ENCODE results near the gene IKZF4.

DNA sequence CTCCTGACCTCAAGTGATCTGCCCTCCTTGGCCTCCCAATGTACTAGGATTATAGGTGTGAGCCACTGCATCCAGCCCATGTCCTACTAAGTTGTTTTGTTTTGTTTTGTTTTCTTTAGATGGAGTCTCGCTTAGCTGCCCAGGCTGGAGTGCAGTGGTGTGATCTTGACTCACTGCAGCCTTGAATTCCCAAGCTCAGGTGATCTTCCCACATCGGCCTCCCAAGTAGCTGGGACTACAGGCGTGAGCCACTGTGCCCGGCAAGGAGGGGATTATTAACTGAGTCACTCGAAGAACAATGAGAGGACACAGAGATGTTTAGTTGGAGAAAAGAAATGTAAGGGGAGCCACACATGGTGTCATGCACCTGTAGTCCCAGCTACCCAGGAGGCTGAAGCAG, 41.1 kb downstream of the IKZF4 start:
- TF ChIP-seq CTCF (IDR thresholded peaks at IDR 0.05; ENCODE audit: insufficient read depth, low read length, poor library complexity, severe bottlenecking) (no peak), EZH2phosphoT487 (conservative IDR thresholded peaks at IDR 0.05; ENCODE audit: low read length) (no peak)

Data from SU-DHL-6 (cell line).